Vagina (tissue), 2 donors: ENCODE measurements around the gene RNPC3.

Source experiments
- POLR2A ChIP-seq, 2 donors: fragments of 450-650 bp; IDR thresholded peaks; one replicate each; pipeline ENCODE4 v1.6.1; 2017; ENCODE audit warnings: antibody characterized with exemption in 2 of 2, mild to moderate bottlenecking in 2 of 2, moderate library complexity in 2 of 2
- POLR2AphosphoS5 ChIP-seq, 2 donors: sonication (generic); formaldehyde crosslinking; IDR thresholded peaks; one replicate each; pipeline ENCODE4 v1.9.0; 2017; ENCODE audit warnings: antibody characterized with exemption in 2 of 2, mild to moderate bottlenecking in 2 of 2, low read depth in 1 of 2; ENCODE audit not compliant: insufficient read depth in 1 of 2
- TF ChIP-seq, protein P1 (sequence below), 3 experiments: fragments of 450-650 bp in 2 of 3; fragments of 200-600 bp in 1 of 3; sonication (generic) in 1 of 3; IDR thresholded peaks; one replicate each; pipeline ENCODE4 v1.5.1; 2017 to 2019; ENCODE audit warnings: antibody characterized with exemption in 3 of 3, mild to moderate bottlenecking in 2 of 3, moderate library complexity in 2 of 3

DNA sequence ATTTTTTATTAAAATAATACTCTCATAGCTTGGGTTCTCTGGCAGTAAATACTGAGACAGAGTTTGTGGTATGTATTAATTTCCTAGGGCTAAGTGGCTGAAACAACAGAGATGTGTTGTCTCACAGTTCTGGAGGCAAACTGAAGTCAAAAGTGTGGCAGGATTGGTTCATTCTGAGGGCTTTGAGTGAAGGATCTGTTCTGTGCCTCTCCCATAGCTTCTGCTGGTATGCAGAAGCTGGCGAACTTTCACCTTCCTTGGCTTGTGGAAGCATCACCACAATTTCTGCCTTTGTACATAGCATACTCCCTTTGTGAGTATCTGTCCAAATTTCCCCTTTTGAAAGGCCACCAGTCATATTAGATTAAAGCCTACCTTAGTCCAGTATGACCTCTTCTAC is 21.0 kb downstream of the RNPC3 start:
- TF ChIP-seq, protein P1, sequence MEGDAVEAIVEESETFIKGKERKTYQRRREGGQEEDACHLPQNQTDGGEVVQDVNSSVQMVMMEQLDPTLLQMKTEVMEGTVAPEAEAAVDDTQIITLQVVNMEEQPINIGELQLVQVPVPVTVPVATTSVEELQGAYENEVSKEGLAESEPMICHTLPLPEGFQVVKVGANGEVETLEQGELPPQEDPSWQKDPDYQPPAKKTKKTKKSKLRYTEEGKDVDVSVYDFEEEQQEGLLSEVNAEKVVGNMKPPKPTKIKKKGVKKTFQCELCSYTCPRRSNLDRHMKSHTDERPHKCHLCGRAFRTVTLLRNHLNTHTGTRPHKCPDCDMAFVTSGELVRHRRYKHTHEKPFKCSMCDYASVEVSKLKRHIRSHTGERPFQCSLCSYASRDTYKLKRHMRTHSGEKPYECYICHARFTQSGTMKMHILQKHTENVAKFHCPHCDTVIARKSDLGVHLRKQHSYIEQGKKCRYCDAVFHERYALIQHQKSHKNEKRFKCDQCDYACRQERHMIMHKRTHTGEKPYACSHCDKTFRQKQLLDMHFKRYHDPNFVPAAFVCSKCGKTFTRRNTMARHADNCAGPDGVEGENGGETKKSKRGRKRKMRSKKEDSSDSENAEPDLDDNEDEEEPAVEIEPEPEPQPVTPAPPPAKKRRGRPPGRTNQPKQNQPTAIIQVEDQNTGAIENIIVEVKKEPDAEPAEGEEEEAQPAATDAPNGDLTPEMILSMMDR (IDR thresholded peaks at IDR 0.05): no peak
- no peak for TF ChIP-seq POLR2A (IDR thresholded peaks at IDR 0.05)
- no peak for TF ChIP-seq POLR2AphosphoS5 (IDR thresholded peaks at IDR 0.05; ENCODE audit: insufficient read depth in 1 of 2, low read depth in 1 of 2)
